ENCODE data around the gene LRRC56. TPM values are rescaled to one million over a fixed set of nuclear protein-coding genes. Genes with fewer than 3 reads are reported as not detected.

The LRRC56 gene
- total and polyA plus RNA-seq, 2 of the 13 experiments (the other 11 are each of a cell fraction or from before 2014, with no cell fraction given) = 0.11 to 0.29 TPM

DNA sequence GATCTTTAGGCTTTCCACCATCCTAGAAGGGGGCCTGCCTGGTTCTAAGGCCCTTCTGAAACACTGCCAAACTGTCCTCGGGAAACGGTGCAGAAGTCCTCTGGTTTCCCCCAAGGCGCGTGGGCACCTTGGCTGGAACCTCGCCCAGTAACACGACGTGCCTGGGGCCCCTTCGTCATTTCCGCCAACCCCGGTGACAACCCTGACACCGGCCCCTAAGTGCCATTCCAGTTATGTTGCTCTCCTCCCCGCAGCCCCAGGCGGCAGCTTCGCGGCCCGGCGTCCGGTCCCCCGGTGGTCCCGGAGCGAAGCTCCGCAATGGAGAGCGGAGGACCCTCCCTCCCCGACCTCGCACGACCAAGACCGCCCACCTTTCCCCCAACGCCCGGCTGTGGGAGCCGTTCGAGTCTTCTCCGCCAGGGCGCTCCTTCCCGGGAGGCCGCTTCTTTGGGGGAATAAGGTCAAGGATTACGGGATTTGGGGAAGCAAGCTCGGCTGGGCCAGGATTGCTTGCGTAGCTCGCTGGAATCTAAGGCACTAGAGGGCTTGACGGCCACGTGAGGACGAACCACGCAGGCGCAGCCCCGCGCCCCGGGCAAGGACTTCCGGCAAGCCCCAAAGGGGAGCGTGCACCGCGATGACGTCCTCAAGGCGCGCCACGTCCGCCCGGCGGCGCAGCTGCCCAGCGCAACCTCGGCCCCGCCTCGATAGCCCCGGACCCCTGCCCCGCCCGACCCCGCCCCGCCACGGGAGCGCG, 30.9 kb upstream of the LRRC56 start (continued):
- TF ChIP-seq, protein P1, sequence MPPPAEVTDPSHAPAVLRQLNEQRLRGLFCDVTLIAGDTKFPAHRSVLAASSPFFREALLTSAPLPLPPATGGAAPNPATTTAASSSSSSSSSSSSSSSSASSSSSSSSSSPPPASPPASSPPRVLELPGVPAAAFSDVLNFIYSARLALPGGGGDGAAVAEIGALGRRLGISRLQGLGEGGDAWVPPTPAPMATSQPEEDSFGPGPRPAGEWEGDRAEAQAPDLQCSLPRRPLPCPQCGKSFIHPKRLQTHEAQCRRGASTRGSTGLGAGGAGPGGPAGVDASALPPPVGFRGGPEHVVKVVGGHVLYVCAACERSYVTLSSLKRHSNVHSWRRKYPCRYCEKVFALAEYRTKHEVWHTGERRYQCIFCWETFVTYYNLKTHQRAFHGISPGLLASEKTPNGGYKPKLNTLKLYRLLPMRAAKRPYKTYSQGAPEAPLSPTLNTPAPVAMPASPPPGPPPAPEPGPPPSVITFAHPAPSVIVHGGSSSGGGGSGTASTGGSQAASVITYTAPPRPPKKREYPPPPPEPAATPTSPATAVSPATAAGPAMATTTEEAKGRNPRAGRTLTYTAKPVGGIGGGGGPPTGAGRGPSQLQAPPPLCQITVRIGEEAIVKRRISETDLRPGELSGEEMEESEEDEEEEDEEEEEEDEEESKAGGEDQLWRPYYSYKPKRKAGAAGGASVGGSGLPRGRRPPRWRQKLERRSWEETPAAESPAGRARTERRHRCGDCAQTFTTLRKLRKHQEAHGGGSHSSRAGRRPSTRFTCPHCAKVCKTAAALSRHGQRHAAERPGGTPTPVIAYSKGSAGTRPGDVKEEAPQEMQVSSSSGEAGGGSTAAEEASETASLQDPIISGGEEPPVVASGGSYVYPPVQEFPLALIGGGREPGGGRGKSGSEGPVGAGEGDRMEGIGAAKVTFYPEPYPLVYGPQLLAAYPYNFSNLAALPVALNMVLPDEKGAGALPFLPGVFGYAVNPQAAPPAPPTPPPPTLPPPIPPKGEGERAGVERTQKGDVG (CRISPR knock-in tag; IDR thresholded peaks at IDR 0.05; ENCODE audit: borderline replicate concordance) = peak; percentile 64; the same call in 1 of the 2 replicates
- TF ChIP-seq, protein P2, sequence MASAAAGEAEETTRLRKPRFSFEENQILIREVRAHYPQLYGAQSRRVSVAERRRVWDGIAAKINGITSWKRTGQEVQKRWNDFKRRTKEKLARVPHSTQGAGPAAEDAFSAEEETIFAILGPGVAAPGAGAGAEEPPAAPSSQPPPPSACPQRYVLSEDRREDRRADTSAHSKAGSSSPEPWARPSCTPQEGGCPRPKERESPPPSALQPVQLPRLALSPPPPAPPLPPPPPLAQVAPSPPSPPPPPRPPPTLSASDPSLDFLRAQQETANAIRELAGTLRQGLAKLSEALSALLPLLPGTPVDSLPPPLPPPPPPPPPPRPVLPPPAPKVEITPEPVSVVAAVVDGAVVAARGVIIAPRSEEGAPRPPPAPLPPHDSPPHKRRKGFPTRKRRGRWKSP (CRISPR knock-in tag; IDR thresholded peaks at IDR 0.05) = 0 out of 2 replicates have a peak, but pooled peaks have one; percentile 59
- peak; percentile 42; the same call in 1 of the 2 replicates for TF ChIP-seq BRCA1 (CRISPR knock-in tag; IDR thresholded peaks at IDR 0.05)
- TF ChIP-seq KDM3A (CRISPR knock-in tag; IDR thresholded peaks at IDR 0.05; ENCODE audit: low read depth) = peak; percentile 44; the same call in 1 of the 2 replicates
- TF ChIP-seq GTF2F1 (IDR thresholded peaks at IDR 0.05; ENCODE audit: low read length) = no peak
- peak; percentile 26; the same call in 1 of the 2 replicates for TF ChIP-seq SIN3A (IDR thresholded peaks at IDR 0.05; ENCODE audit: borderline replicate concordance, low read depth, low read length)
